Hepatocyte (in vitro differentiated cells): Measurements from ENCODE around the gene SVBP.

ENCODE experiments used
- EZH2 ChIP-seq: fragments of 200-600 bp; sonication (generic); IDR thresholded peaks from 2 replicates; pipeline ENCODE4 v1.6.1; 2016; ENCODE audit warnings: antibody characterized with exemption, mild to moderate bottlenecking, borderline replicate concordance
- EZH2phosphoT487 ChIP-seq: fragments of 200-600 bp; sonication (generic); IDR thresholded peaks from one replicate; pipeline ENCODE4 v1.6.1; 2018; ENCODE audit warnings: antibody characterized with exemption, mild to moderate bottlenecking, low read depth, moderate library complexity; ENCODE audit not compliant: unreplicated experiment, severe bottlenecking
- TF ChIP-seq, protein P1 (sequence below): fragments of 200-600 bp; sonication (generic); IDR thresholded peaks from 2 replicates; pipeline ENCODE4 v1.5.1; 2016; ENCODE audit warnings: antibody characterized with exemption, mild to moderate bottlenecking; ENCODE audit not compliant: poor library complexity

DNA sequence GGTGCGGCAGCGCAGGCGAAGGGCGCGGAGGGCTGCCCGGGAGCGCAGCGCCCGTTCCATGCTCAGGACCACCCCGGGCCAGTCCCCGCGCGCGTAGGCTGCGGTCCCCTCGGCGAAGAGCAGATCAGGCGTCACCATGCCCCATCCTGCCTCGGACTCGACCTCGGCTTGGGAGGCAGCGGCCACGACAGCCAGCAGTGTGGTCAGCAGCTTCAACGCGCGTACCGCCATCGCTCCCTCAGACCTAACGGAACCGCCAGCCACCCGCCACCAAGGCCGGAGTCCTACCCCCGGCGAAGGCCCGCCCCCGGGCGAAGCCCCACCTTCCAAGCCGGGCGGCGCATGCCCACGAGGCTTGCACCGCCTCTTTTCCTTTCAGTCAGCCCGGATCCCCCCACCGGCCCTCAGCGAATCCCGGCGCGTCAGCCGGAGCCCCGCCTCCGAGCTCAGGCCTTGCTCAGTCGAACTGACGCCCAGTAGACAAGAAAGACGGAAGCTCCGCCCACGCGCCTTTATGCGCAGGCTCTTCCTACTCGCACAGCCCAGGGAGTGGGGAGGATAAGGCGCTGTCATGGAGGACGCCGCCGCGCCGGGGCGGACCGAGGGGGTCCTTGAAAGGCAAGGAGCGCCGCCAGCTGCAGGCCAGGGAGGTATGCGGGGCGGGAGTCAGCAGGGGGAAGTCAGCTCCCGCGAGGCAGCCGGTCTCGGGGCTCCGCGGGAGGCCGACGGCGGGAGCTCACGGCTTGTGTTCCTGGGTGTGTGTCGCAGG, 50.3 kb downstream of the SVBP start, which contains the start of the genes C1orf50 and P3H1:
- TF ChIP-seq, protein P1, sequence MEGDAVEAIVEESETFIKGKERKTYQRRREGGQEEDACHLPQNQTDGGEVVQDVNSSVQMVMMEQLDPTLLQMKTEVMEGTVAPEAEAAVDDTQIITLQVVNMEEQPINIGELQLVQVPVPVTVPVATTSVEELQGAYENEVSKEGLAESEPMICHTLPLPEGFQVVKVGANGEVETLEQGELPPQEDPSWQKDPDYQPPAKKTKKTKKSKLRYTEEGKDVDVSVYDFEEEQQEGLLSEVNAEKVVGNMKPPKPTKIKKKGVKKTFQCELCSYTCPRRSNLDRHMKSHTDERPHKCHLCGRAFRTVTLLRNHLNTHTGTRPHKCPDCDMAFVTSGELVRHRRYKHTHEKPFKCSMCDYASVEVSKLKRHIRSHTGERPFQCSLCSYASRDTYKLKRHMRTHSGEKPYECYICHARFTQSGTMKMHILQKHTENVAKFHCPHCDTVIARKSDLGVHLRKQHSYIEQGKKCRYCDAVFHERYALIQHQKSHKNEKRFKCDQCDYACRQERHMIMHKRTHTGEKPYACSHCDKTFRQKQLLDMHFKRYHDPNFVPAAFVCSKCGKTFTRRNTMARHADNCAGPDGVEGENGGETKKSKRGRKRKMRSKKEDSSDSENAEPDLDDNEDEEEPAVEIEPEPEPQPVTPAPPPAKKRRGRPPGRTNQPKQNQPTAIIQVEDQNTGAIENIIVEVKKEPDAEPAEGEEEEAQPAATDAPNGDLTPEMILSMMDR = no peak
- TF ChIP-seq EZH2 (no peak), EZH2phosphoT487 (no peak)
